Mesenteric fat pad (tissue), 1 donor: ENCODE measurements around the gene PPP6R2. TPM values are rescaled to one million over a fixed set of nuclear protein-coding genes. Genes with fewer than 3 reads are reported as not detected.

ENCODE experiments used
- DNase-seq: peaks from one replicate; pipeline ENCODE4 v3.0.0-alpha.2; 2020; ENCODE audit warnings: low spot score
- long read RNA-seq: library from polyadenylated mRNA; unstranded; transcript quantifications from one replicate; pipeline ENCODE4 v2.0.0, GENCODE V29; 2020
- total RNA-seq: library from RNA; stranded (reverse); fragmentation: NEBNext Ultra II Directional; extraction: Animal tissue kit (Norgen Biotek cat#: 25700); gene quantifications from one replicate; pipeline ENCODE4 v1.2.1, GENCODE V29; 2021
- donor health status: DM: yes; HTN: yes; CAD: no.

PPP6R2 gene
- total RNA-seq, result 45.3 TPM
- long read RNA-seq, full-length matches to known transcripts, result 32 of 97 reads
- long read RNA-seq, partial matches to known transcripts, result 29 of 97 reads
- long read RNA-seq, other reads (novel, unspliced or antisense), result 36 of 97 reads

- peak; percentile 95 for DNase-seq
Observed at GRCh38 chr22:50342651-50343540, at the start of gene PPP6R2. TSS of gene PPP6R2 (plus strand) at chr22:50343327. CDS start at chr22:50393909, 50,582 bp downstream.

GRCh38 chr22:50293441-50294318 is 49.4 kb upstream of the PPP6R2 start:
- no peak for DNase-seq

GRCh38 chr22:50294319-50294656 is 48.8 kb upstream of the PPP6R2 start:
- no peak for DNase-seq

GRCh38 chr22:50296658-50297490 is 46.3 kb upstream of the PPP6R2 start:
- DNase-seq, result no peak

GRCh38 chr22:50297510-50298265 is 45.4 kb upstream of the PPP6R2 start:
- DNase-seq, result no peak

GRCh38 chr22:50298266-50298637 is 44.9 kb upstream of the PPP6R2 start:
- no peak for DNase-seq

GRCh38 chr22:50298937-50299784 is 44.0 kb upstream of the PPP6R2 start:
- DNase-seq, result no peak

- no peak for DNase-seq
Observed at GRCh38 chr22:50299785-50300619, 43.1 kb upstream of the PPP6R2 start.

GRCh38 chr22:50300620-50301257 is 42.4 kb upstream of the PPP6R2 start:
- DNase-seq, result no peak

- no peak for DNase-seq
Observed at GRCh38 chr22:50301581-50301991, 41.5 kb upstream of the PPP6R2 start.

- no peak for DNase-seq
Observed at GRCh38 chr22:50302041-50302541, 41.0 kb upstream of the PPP6R2 start.

GRCh38 chr22:50302564-50302963 is 40.6 kb upstream of the PPP6R2 start:
- no peak for DNase-seq

GRCh38 chr22:50303515-50303847 is 39.6 kb upstream of the PPP6R2 start:
- DNase-seq, result no peak

- DNase-seq, result no peak
Observed at GRCh38 chr22:50303848-50304527, 39.1 kb upstream of the PPP6R2 start.

- DNase-seq, result no peak
Observed at GRCh38 chr22:50304528-50305392, 38.4 kb upstream of the PPP6R2 start.

GRCh38 chr22:50305393-50305922 is 37.7 kb upstream of the PPP6R2 start:
- no peak for DNase-seq
